ENCODE data around the gene STK35.

STK35 gene

DNA sequence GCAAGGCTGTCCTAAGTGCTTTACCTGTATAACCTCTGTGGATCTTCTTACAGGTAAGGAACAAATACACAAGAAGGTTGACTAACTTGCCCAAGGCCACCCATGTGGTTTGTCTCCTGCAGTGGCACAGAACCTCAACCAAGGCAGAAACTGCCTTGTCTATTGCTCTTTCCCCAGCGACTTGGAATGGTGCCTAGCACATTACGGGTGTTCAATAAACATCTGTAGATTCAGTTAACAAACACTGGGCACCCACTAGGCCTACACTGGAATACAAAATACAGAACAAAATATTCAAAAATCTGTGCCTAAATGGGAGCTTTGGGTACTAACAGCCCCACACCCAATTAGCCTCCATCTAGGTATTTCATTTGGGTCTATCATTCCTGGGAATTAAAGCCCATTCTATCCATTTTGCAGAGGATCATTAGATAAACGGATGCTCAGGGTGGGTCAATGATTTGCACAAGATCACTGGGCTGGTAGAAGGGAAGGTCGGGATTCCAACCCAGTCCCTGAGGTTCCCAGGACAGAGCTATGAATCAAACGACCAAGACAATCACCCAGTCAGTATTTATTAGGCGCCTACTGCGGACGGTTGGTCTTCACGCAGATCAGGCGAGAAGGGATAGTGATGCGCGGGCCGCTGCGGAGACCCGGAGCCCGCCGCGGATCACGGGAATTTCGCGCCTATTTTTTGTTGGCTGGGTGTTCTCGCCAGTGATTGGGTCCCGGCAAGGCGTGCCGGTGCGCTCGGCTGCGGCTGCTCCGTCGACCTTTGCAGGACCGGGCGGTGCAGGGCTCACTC is at the start of gene STK35:
Gene STK35, plus strand, starts transcription at position 771 of the 808 bp plus-strand sequence. CDS start 55 bp downstream, outside the sequence.
- DNase-seq (ENCODE audit: low read depth, low spot score): no peak

DNA sequence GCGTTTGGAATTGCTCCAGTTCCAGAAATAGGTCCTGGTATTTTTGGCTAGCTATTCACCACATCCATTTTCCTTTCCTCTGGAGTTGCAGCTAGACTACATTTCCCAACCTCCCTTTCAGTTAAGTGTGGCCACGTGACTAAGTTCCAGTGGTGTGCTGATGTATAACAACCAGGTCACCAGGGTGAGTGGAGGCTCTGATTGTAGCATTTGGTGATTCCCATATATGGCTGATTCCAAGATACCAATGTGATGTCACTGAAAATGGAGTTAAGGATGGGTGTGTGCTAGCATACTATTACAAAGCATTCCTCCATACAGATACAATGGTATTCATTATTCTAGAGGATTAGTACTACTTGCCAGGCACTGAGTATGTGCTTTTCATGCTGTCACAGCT is 49.7 kb upstream of the STK35 start:
- no peak for DNase-seq (ENCODE audit: low read depth, low spot score)

DNA sequence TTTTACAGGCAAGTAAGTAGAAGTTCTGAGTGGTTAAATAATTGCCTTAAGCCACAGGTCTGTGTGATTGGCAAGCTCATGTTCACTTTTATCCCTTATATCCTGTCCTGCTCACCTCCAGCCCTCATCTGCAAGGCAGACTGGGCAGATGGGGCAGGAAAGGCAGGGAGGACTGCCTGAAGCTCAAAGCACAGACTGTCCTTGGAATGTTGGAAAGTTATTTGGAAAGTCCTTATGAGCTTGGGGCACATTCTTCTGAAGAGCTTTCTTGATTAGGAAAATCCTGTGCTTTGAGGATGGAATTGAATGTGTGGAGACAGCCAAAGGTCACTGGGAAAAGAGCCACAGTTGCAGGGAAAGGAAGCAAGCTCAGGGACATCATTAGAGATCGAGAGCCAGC is 48.9 kb upstream of the STK35 start:
- DNase-seq (ENCODE audit: low read depth, low spot score): no peak

DNA sequence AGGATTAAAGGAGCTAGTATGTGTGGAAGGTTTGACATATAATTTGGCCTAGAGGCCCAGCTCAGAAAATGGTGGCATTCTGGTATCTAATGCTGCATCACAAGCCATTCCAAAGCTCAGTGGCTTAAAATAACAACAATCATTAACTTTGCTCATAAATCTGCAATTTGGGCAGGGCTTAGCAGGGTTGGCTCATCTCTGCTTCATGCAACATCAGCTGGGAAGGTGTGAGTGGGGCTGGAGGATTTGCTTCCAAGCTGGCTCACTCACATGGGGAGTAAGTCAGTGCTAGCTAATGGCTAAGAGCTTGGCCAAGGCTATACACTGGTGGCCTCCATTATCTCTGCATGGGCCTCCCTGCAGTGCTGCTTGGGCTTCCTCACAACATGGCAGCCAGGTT is 48.0 kb upstream of the STK35 start:
- no peak for DNase-seq (ENCODE audit: low read depth, low spot score)

DNA sequence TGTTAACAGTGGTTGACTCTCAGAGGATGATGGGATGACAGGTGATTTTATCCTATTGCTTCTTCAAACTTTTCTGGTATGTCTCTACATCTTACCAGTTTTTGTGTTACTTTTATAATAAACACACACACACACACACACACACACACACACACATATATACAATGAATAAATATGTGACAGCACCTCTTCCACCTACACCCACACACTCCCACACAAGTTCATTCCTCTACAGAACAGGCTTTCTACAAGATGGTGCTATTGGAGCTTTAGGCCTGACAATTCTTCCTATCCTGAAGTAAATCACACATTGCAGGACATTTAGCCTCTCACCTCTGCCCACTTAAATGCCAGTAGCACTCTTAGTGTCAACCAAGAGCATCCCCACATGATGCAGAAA is 46.7 kb upstream of the STK35 start:
- DNase-seq (ENCODE audit: low read depth, low spot score): no peak

DNA sequence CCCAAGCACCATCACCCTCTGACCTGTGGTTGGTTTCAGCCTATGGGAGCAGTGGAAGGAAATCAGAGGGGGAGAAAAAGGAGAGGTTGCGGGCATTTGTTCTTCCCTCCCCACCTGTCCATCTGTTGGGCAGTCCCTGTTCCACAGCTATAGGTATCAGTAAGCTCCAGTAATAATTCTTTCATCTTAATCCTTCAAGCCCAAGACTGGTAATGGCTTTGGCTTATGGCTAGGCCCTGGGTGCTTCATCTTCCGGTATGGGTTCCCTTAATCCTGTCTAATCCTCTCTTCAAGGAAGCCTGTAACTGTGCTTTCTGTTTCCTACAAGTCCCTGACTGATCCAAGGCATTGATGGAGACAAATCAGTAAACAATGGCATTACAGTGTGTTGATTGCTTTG is 42.2 kb upstream of the STK35 start:
- no peak for DNase-seq (ENCODE audit: low read depth, low spot score)

DNA sequence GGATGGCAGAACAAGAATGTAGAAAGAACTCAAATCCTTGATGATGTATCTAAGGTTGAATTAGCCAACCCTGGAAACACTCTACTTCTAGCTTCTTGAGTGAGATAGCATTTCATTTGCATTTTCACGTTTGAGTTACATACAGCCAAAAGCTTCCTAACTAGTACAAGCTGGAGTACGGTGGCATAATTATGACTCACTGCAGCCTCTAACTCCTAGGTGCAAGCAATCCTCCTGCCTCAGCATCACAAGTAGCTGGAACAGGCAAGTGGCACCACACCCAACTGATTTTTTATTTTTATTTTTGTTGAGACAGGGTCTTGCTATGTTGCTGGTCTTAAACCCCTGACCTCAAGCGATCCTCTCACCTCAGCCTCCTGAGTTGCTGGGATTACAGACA is 36.5 kb upstream of the STK35 start:
- no peak for DNase-seq (ENCODE audit: low read depth, low spot score)

DNA sequence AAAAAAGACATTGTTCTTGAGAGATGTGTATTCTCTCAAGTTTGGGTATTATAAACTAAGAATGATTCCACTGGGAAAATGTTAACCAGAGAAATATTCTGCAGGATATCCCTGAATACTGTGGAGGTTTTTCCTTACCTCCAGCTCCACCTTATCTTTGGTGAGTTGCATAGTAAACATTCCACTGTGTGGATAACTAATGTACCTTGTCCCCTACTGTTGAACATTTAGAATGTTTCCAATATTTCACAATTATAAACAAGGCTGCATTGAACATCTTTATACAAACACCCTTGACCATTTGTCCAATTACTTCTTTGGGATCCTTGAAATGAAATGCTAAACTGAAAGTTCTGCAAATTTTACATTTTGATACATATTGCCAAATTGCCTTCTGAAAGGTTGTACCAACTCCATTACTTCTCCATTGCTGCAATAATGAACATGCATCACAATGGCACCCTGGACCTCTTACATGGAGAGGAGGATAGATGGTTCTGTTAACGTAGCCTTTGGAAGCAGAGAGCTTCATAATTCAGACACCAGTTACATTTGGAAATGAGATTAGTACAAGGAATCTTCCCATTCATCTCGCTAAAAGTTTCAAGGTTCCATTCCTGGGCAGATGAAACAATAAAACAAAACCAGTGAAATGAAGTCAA is 35.0 kb upstream of the STK35 start:
- no peak for DNase-seq (ENCODE audit: low read depth, low spot score)

DNA sequence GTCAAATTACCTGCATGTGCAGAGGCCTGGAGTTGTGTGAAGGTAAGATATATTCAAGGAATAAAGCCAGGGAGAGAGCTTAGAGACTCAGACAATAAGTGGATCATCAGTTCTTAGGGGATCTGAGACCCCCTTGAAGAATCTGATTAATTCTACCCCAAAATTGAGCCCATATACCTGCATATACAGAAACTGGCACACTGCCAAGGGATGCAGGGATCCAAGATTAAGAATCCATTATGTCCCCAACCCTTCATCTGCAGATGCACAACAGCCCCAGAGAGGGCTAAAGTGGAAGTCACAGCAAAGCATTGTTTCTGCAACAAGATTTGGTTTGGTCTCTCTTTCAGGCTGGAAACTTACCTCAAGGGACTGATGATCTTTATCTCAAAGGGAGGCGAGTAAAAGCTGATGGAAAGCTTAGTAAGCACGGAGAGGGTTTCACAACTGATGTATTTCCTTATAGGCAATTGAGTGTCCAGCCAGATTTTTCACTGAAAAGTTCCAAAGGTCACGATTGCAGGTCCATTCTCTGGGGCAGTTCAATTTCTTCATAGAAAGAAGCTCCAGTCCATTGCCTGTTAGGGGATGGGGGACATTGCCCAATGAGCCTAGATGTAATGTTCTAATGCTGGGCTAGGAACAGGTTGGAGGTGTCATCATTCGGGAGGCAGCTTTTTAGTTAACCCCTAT is 20.9 kb upstream of the STK35 start:
- no peak for DNase-seq (ENCODE audit: low read depth, low spot score)

DNA sequence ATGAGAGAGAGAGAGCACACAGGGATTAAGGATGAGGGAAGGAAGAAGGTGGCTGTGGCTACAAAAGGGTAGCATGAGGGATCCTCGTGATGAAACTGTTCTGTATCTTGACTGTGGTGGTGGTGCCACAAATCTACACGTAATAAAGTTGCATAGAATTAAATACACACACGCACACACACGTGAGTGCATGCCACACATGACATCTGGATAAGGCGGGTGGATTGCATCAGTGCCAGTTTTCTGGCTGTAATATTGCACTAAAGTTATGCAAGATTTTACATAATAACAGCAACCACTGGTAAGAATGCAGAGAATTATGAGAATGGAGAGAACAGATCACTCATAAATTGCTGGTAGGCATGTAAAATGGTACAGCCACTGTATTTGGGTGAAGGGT is 16.9 kb upstream of the STK35 start:
- no peak for DNase-seq (ENCODE audit: low read depth, low spot score)

DNA sequence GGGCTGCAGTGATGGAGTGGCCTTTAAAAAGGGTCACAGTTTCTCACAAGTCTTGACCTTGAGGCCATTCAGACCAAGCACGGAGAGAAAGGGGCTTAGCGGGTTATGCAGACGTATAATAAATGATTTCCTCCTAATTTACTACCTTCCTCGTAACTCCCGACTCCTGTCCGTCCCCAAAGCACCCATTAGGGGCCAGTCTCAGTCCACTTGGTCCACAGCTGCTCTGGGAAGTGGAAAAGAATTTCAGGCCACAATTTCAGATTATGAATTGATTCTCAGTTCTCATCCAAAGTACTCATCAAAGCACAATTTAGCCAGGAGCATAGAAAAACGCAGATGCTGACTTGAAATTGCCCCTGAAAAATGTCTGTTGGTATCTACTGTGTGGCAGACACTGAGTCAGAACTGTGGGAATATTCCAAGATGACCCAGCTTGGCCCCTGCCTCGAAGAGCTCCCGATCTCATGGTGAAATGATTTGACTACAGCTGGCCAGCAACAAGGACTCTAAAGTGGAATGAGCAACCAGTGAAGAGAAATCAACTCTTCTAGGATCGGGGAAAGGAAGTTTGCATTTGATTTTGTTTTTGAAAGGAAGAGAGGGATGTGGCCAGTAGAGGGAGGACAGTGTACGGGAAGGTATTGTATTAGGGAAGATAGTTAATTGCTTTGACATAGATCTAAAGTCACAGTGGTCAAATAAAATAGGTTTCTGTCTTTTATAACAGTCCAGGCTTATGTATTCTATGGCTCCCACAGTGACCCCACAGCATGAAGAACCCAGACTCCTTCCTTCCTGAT is 15.2 kb upstream of the STK35 start:
- no peak for DNase-seq (ENCODE audit: low read depth, low spot score)

DNA sequence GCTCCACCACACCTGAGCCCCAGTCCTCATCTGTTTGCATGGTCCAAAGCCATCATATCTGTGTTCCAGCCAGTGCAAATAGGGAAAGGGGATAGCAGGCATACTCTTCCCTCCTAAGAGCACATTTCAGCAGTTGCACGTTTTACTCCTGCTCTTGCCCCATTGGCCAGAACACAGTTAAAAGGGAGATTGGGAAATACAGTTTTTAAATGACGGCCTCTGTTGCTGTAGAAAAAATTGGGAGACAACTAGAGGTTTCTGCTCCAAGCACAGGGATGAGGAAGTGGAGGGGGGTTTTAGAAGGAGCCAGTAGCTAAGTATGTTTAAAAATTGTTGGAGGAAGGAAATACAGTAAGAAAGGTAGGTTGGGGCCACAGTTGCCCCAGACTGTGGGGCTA is 14.6 kb upstream of the STK35 start:
- no peak for DNase-seq (ENCODE audit: low read depth, low spot score)

DNA sequence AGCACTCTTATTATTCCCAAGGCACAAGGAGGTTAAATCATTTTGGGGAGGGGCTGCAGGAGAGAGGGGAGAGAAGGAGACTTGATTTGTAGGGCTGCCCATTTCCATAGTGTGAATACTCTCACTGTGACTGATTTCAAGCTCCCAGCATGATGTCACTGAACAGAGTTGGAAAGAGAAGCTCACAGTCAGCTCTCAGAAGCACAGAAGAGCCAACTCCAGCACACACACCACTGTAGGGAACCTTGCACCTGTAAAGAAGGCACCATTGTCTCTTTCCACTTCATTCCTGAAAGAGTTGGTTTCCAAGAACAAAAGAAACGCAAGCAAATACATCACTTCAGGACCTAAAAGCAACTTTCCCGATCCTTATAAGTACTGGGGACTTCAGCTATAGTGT is 12.7 kb upstream of the STK35 start:
- no peak for DNase-seq (ENCODE audit: low read depth, low spot score)

DNA sequence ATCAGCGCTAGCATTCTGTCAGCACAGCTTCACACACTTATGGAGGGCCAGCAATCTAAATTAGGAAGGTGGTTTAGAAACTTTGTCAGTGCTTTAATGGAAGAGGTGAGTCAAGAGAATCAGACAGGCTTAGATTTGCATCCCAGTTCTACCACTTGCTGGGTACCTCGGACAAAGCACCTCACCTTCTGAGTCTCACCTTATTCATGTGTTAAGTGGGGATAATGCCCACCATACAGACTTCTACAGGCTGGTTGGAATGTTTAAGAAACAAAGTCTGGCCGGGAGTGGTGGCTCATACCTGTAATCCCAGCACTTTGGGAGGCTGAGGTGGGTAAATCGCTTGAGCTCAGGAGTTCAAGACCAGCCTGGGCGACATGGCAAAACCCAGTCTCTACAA is 12.2 kb upstream of the STK35 start:
- DNase-seq (ENCODE audit: low read depth, low spot score): no peak

DNA sequence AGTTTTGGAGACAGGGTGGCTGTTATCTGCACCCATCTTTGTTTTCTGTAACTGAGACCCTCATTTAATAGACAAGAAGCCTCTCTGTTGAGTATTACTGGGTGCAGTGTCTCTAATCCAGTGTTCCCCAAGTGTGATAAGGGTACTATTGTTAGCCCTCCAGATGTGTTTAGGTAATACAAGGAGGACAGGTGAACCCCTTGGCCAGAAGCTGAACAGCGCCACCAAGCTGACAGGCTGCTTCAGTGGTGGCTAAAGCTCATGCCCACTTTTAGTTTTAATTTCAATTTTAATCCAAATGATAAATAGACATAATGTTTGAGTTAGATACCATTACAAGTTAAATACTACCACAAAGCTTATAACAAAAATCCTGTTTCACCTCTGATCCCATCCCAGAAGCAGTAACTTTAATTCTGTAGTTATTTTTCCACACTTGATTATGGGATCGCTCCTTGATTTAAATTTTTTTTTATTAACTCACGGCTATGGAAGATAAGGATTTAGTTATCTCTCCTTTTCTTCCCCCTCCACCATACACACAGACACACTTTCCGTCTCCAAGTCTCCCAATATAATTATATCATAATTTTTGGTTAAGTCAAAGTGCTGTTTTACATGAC is 8.4 kb upstream of the STK35 start:
- DNase-seq (ENCODE audit: low read depth, low spot score): no peak

DNA sequence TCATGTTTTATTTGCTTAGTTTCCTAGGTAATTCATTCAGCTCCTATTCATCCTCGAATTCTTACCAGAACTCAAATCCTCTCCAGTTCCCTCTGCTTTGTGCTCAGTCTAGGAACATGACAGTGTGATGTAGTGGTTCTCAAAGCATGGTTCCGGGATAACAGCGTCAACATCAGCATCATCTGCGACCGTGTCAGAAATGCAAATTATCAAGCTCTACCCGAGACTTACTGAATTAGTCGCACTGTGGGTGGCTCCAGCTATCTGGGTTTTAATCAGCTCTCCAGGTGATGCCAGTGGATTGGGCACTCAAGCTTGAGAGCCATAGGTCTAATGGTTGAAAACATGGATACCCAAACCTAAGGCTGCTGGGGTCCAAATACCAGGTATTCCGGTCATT is 7.7 kb upstream of the STK35 start:
- no peak for DNase-seq (ENCODE audit: low read depth, low spot score)

DNA sequence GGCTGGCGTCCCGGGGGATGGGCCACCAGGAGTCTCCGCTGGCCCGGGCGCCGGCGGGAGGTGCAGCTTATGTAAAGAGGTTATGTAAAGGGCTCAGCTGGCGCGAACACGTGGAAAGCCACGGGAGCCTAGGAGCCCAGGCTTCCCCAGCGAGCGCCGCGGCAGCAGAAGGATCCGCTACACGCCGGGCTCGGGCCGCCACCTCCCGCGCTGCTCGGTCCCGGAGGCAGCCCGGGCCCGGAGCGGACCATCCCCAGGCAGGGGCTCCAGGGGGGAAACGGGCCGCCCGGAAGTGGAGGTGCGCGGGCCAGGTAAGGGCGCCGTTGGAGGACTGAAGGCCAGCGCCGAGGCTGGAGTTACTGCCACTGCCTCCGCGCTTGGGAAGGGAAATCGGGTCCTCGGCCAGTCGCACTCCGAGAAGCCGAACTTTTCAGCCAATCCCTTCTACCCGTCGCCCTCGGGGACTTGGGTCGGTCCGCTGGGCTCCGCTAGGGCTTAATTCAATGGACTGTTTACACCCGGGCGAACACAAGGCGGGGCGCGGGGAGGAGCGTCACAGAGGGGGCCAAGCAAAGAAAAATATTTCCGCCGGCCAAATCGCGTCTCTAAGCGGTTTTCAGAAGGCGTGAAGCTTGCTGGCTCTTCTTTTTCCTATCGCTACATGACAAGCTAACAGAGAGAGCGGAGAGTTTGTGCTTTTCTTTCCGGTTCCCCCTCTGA is 398 bp downstream of the STK35 start:
- DNase-seq (ENCODE audit: low read depth, low spot score): peak; percentile 79

DNA sequence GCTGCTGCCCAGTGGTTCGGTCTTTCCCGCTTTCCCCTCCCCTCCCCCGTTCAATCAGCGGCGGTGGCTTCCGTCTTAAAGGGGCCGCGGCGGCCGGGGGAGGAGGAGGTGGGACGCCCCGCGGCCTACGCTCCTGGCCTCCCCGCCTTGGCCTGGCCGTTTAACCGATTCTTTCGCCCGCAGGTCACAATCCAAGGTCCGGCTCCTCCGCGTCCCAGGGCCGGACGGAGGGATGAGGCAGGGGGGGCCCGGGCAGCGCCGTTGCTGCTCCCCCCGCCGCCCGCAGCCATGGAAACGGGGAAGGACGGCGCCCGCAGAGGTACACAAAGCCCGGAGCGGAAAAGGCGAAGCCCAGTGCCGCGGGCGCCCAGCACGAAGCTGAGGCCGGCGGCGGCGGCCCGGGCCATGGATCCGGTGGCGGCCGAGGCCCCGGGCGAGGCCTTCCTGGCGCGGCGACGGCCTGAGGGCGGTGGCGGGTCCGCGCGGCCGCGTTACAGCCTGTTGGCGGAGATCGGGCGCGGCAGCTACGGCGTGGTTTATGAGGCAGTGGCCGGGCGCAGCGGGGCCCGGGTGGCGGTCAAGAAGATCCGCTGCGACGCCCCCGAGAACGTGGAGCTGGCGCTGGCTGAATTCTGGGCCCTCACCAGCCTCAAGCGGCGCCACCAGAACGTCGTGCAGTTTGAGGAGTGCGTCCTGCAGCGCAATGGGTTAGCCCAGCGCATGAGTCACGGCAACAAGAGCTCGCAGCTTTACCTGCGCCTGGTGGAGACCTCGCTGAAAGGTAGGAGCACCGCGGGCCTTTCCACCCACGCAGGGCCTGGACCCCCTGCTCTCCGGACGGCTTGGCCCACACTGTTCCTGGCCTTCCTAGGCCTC is 1.2 kb downstream of the STK35 start:
- peak; percentile 74 for DNase-seq (ENCODE audit: low read depth, low spot score)

DNA sequence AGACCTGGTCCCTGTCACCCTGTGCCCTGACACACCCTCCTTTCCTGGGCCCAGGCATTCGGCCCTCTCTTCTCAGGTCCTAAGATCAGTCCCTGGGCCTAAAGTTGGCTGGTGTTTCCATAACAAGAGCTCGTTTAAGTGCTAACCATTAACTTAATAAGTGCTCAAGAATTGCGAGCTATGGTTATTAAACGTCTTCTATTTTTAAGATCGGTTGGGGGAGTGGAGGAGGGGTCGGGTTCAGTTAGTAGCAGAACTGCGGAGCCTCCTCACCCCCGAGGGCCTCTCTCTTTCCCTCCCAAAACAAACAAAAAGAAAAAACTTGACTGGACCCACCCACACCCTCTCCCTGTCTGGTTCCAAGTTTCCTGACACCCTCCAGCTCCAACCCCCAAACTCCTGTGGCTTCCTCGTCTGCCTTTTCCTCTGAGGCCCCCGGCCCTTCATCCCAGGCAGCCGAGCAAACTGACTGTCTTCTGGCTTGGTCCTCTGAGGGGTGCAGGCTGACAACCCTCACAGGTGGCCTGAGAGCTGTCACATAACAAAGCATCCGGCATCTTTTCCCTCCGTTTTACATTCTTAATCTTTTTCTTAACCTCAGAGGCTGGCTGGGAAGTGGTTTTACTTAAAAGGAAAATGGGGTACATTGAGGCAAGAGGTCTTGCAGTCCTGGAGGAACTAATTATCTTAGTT is 2.0 kb downstream of the STK35 start:
- no peak for DNase-seq (ENCODE audit: low read depth, low spot score)

Measured in activated CD4-positive, CD25-positive, alpha-beta regulatory T cell treated with anti-CD3 and anti-CD28 coated beads, Interleukin-2, amount 50 U/mL, for 16 hours (primary cell).